Measurements from ENCODE around the gene ADGRA3.

DNA sequence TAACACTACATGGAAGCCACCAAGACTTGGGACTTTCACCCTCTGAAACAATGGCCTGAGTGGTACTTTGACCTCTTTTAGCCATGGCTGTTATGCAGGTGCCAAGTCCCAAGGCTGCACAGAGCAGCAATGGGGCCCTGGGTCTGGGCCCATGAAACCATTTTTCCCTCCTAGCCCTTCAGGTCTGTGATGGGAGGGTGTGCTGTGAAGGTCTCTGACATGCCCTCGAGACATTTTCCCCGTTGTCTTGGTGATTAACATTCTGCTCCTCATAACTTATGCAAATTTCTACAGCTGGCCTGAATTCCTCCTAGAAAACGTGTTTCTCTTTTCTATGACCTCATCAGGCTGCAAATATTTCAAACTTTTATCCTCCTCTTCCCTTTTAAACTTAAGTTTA is 30.4 kb upstream of the ADGRA3 start:
- TF ChIP-seq, protein P1, sequence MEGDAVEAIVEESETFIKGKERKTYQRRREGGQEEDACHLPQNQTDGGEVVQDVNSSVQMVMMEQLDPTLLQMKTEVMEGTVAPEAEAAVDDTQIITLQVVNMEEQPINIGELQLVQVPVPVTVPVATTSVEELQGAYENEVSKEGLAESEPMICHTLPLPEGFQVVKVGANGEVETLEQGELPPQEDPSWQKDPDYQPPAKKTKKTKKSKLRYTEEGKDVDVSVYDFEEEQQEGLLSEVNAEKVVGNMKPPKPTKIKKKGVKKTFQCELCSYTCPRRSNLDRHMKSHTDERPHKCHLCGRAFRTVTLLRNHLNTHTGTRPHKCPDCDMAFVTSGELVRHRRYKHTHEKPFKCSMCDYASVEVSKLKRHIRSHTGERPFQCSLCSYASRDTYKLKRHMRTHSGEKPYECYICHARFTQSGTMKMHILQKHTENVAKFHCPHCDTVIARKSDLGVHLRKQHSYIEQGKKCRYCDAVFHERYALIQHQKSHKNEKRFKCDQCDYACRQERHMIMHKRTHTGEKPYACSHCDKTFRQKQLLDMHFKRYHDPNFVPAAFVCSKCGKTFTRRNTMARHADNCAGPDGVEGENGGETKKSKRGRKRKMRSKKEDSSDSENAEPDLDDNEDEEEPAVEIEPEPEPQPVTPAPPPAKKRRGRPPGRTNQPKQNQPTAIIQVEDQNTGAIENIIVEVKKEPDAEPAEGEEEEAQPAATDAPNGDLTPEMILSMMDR (IDR thresholded peaks at IDR 0.05), result no peak
- TF ChIP-seq POLR2AphosphoS5 (IDR thresholded peaks at IDR 0.05), result no peak
